H1 (cell line): ENCODE data around the gene PRKCD.

Source experiments
- EZH2 ChIP-seq: fragments of 200-600 bp; sonication (generic); IDR thresholded peaks from 2 replicates; pipeline ENCODE4 v1.7.1; 2012; ENCODE audit warnings: low read depth, mild to moderate bottlenecking, moderate library complexity, low read length, inconsistent platforms; ENCODE audit not compliant: severe bottlenecking
- GTF2F1 ChIP-seq: IDR thresholded peaks from 2 replicates; pipeline ENCODE4 v1.6.1; 2012; ENCODE audit warnings: low read depth, low read length, improper control_type of control experiment, borderline replicate concordance
- HDAC6 ChIP-seq: IDR thresholded peaks from one replicate; pipeline ENCODE4 v1.7.1; 2012; ENCODE audit warnings: low read depth, mild to moderate bottlenecking, inconsistent platforms, low read length, moderate library complexity
- JUN ChIP-seq: IDR thresholded peaks from 2 replicates; pipeline ENCODE4 v1.6.1; 2011; ENCODE audit warnings: low read depth, mild to moderate bottlenecking, improper control_type of control experiment, low read length
- NRF1 ChIP-seq: IDR thresholded peaks from 2 replicates; pipeline ENCODE4 v1.6.1; 2011; ENCODE audit warnings: mild to moderate bottlenecking, low read depth, low read length, improper control_type of control experiment
- POLR2A ChIP-seq, 2 experiments: IDR thresholded peaks; 1 replicate in 1 of 2; 2 replicates in 1 of 2; pipeline ENCODE4 v1.6.1; 2011; ENCODE audit warnings: low read depth in 2 of 2, low read length in 2 of 2, mild to moderate bottlenecking in 2 of 2; ENCODE audit errors: control extremely low read depth in 1 of 2
- RFX5 ChIP-seq: IDR thresholded peaks from 2 replicates; pipeline ENCODE4 v1.6.1; 2011; ENCODE audit warnings: low read depth, low read length, improper control_type of control experiment, borderline replicate concordance
- SIN3A ChIP-seq, 2 experiments: IDR thresholded peaks in 1 of 2; conservative IDR thresholded peaks in 1 of 2; 2 replicates each; pipeline ENCODE4 v1.6.1; 2011 to 2012; ENCODE audit warnings: low read length in 2 of 2, improper control_type of control experiment in 1 of 2, low read depth in 1 of 2, mild to moderate bottlenecking in 1 of 2
- SP2 ChIP-seq: IDR thresholded peaks from 2 replicates; pipeline ENCODE4 v1.6.1; 2012; ENCODE audit warnings: mild to moderate bottlenecking, low read length, inconsistent platforms
- TAF1 ChIP-seq: IDR thresholded peaks from 2 replicates; pipeline ENCODE4 v1.6.1; 2011; ENCODE audit warnings: mild to moderate bottlenecking, low read depth, low read length
- TF ChIP-seq, protein P1 (sequence below), 3 experiments: IDR thresholded peaks; 1 replicate in 2 of 3; 2 replicates in 1 of 3; pipeline versions ENCODE4 v1.5.1 to v1.6.1; 2011; ENCODE audit warnings: low read length in 3 of 3, mild to moderate bottlenecking in 3 of 3, inconsistent platforms in 2 of 3, low read depth in 1 of 3, moderate library complexity in 1 of 3; ENCODE audit not compliant: insufficient read depth in 1 of 3; ENCODE audit errors: control extremely low read depth in 1 of 3

GRCh38 chr3:53221827-53222182 is 60.8 kb downstream of the PRKCD start:
- TF ChIP-seq JUN (no peak), POLR2A (IDR thresholded peaks at IDR 0.05; ENCODE audit: control extremely low read depth in 1 of 2, low read depth in 2 of 2, low read length in 2 of 2) (no peak; a peak in 1 of 3 replicates), GTF2F1 (no peak), SP2 (no peak), HDAC6 (no peak), TAF1 (no peak), NRF1 (no peak), RFX5 (no peak), EZH2 (no peak), SIN3A (conservative IDR thresholded peaks at IDR 0.05 in 1 of 2, IDR thresholded peaks at IDR 0.05 in 1 of 2; ENCODE audit: low read depth in 1 of 2, low read length in 2 of 2) (no peak)
- TF ChIP-seq, protein P1, sequence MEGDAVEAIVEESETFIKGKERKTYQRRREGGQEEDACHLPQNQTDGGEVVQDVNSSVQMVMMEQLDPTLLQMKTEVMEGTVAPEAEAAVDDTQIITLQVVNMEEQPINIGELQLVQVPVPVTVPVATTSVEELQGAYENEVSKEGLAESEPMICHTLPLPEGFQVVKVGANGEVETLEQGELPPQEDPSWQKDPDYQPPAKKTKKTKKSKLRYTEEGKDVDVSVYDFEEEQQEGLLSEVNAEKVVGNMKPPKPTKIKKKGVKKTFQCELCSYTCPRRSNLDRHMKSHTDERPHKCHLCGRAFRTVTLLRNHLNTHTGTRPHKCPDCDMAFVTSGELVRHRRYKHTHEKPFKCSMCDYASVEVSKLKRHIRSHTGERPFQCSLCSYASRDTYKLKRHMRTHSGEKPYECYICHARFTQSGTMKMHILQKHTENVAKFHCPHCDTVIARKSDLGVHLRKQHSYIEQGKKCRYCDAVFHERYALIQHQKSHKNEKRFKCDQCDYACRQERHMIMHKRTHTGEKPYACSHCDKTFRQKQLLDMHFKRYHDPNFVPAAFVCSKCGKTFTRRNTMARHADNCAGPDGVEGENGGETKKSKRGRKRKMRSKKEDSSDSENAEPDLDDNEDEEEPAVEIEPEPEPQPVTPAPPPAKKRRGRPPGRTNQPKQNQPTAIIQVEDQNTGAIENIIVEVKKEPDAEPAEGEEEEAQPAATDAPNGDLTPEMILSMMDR (IDR thresholded peaks at IDR 0.05; ENCODE audit: control extremely low read depth in 1 of 3, insufficient read depth in 1 of 3, low read depth in 1 of 3, low read length in 3 of 3) = no peak
